ENCODE results near the gene CFAP68. TPM values are rescaled to one million over a fixed set of nuclear protein-coding genes. Genes with fewer than 3 reads are reported as not detected.

The CFAP68 gene
- total RNA-seq, 4 donors from 2014 or later: 26.2 to 45.2 (median 29.1) TPM

- intact Hi-C loops (cut with DNase I; ENCODE audit: low total_unique reads): no loop called here
Measured at GRCh38 chr11:111921541-111922230, 42.3 kb downstream of the CFAP68 start.

DNA sequence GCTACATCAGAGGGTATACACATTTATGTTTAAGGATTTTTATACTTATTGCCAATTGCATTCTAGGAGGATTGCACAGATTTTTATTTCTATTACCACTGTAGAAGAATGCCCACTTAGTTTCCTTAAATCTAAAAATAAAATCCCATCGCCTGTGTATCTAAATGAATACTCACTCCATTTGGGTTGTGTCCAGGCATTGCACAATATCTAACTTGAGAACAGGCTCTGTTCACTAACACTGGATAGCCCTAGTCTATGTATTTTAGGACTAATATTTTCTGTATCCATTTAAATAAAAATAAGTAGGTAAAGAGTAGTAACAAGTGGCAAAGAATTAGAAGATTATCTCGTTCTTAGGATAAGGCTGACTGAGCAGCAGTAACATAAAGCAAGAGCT, 43.5 kb downstream of the CFAP68 start:
- WGBS, 2 donors: 5 to 9% methylated on average over 2 of the region's 2 CpGs
- intact Hi-C loops (cut with DNase I; ENCODE audit: low total_unique reads): no loop called here
- DNase-seq (ENCODE audit: low spot score in 2 of 2): peak in 1 of 2 donors; percentile 86
- TF ChIP-seq, protein P1, sequence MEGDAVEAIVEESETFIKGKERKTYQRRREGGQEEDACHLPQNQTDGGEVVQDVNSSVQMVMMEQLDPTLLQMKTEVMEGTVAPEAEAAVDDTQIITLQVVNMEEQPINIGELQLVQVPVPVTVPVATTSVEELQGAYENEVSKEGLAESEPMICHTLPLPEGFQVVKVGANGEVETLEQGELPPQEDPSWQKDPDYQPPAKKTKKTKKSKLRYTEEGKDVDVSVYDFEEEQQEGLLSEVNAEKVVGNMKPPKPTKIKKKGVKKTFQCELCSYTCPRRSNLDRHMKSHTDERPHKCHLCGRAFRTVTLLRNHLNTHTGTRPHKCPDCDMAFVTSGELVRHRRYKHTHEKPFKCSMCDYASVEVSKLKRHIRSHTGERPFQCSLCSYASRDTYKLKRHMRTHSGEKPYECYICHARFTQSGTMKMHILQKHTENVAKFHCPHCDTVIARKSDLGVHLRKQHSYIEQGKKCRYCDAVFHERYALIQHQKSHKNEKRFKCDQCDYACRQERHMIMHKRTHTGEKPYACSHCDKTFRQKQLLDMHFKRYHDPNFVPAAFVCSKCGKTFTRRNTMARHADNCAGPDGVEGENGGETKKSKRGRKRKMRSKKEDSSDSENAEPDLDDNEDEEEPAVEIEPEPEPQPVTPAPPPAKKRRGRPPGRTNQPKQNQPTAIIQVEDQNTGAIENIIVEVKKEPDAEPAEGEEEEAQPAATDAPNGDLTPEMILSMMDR (IDR thresholded peaks at IDR 0.05): no peak
- no peak for TF ChIP-seq POLR2A (IDR thresholded peaks at IDR 0.05)
- H3K4me3 ChIP-seq (ENCODE audit: low read depth, poor library complexity, severe bottlenecking): no peak overlapping the region

More at GRCh38 chr11:111921541-111922230, 42.3 kb downstream of the CFAP68 start:
- no peak for DNase-seq (ENCODE audit: low spot score in 2 of 2)
- TF ChIP-seq, protein P1 (IDR thresholded peaks at IDR 0.05): no peak
- no peak for TF ChIP-seq POLR2A (IDR thresholded peaks at IDR 0.05)
- 86 to 90% methylated on average over 7 of the region's 7 CpGs for WGBS, 2 donors
- no peak overlapping the region for H3K4me3 ChIP-seq (ENCODE audit: low read depth, poor library complexity, severe bottlenecking)

- DNase-seq (ENCODE audit: low spot score in 2 of 2): no peak
- 19 to 20% methylated on average over 5 of the region's 5 CpGs for WGBS, 2 donors
- intact Hi-C loops (cut with DNase I; ENCODE audit: low total_unique reads): no loop called here
- H3K4me3 ChIP-seq (ENCODE audit: low read depth, poor library complexity, severe bottlenecking): no peak overlapping the region
- TF ChIP-seq, protein P1 (IDR thresholded peaks at IDR 0.05): no peak
- no peak for TF ChIP-seq POLR2A (IDR thresholded peaks at IDR 0.05)
Measured at GRCh38 chr11:111923351-111923788, 44.0 kb downstream of the CFAP68 start.

- intact Hi-C loops (cut with DNase I; ENCODE audit: low total_unique reads): no loop called here
- TF ChIP-seq, protein P1 (IDR thresholded peaks at IDR 0.05): no peak
- TF ChIP-seq POLR2A (IDR thresholded peaks at IDR 0.05): no peak
- no peak for DNase-seq (ENCODE audit: low spot score in 2 of 2)
- H3K4me3 ChIP-seq (ENCODE audit: low read depth, poor library complexity, severe bottlenecking): no peak overlapping the region
Measured at GRCh38 chr11:111923951-111924350, 44.6 kb downstream of the CFAP68 start.

DNA sequence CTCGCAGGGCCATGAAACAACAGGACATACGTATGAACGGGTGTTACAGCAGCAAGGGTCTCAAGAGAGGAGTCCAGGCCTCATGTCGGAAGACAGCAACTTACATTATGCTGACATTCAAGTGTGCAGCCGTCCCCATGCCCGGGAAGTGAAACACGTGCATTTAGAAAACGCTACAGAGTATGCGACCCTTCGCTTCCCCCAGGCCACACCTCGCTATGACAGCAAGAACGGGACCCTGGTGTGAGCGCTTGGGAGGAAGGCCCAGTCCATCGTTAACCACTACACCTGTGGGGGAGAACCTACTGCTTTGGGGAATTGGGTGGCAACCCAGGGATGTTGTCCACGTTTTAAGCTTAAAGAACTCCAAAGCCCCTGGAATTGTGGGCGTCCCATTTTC, 46.6 kb downstream of the CFAP68 start:
- TF ChIP-seq, protein P1 (IDR thresholded peaks at IDR 0.05): no peak
- TF ChIP-seq POLR2A (IDR thresholded peaks at IDR 0.05): no peak
- intact Hi-C loops (cut with DNase I; ENCODE audit: low total_unique reads): no loop called here
- DNase-seq (ENCODE audit: low spot score in 2 of 2): no peak
- no peak overlapping the region for H3K4me3 ChIP-seq (ENCODE audit: low read depth, poor library complexity, severe bottlenecking)
- WGBS, 2 donors: 92 to 94% methylated on average over 16 of the region's 16 CpGs
